GM12878 (cell line): Measurements from ENCODE around the gene CAPN3. TPM values are rescaled to one million over a fixed set of nuclear protein-coding genes. Genes with fewer than 3 reads are reported as not detected.

Experiments
- ATAC-seq: fragments of 200-7000 bp; cut with Tn5 transposase; 3 replicates; pipeline ENCODE4 v1.9.1; 2020; ENCODE audit warnings: mild to moderate bottlenecking, moderate library complexity
- BruUV-seq: library from RNA; stranded (reverse); fragments of 400-500 nt; replicated peaks from 2 replicates; lab custom pipeline; 2021; lab: Mats Ljungman, UMichigan
- CTCF ChIA-PET: fragments of 300-600 bp; sonication (Branson Sonifier 250); formaldehyde crosslinking; extraction: SDS; loops from one replicate; lab custom pipeline; 2021; ENCODE audit warnings: inconsistent platforms; lab: Yijun Ruan, JAX
- POLR2A ChIA-PET: fragments of 350-600 bp; formaldehyde crosslinking; extraction: SDS; loops from one replicate; lab custom pipeline; 2021; ENCODE audit warnings: inconsistent platforms; lab: Charles Lee
- RAD21 ChIA-PET: fragments of 300-600 bp; sonication (Branson Sonifier 250); formaldehyde crosslinking; loops from one replicate; lab custom pipeline; 2023; ENCODE audit warnings: antibody characterized with exemption; ENCODE audit not compliant: unreplicated experiment; lab: Charles Lee
- SMC1A ChIA-PET: fragments of 300-600 bp; sonication (Branson Sonifier 250); formaldehyde crosslinking; loops from one replicate; lab custom pipeline; 2023; ENCODE audit not compliant: unreplicated experiment, uncharacterized antibody; lab: Charles Lee
- DNase-seq: peaks from one replicate; pipeline ENCODE4 v3.0.0-alpha.2; 2011; ENCODE audit warnings: low read depth, low spot score
- FAIRE-seq: peaks from 3 replicates; lab custom pipeline; 2011; peaks lifted over from hg19 to GRCh38; lab: Jason Lieb, UNC
- H2AFZ ChIP-seq: 2 replicates; pipeline ENCODE4 v1.6.0; 2011; ENCODE audit warnings: low read depth, low read length, control low read depth; ENCODE audit not compliant: control insufficient read depth
- H3K27ac ChIP-seq: 2 replicates; pipeline ENCODE4 v1.5.1; 2011; ENCODE audit warnings: control low read depth; ENCODE audit not compliant: control insufficient read depth, insufficient read depth
- H3K27me3 ChIP-seq, 2 experiments: replicated peaks in 1 of 2; 2 replicates each; pipeline versions ENCODE4 v1.6.0 to v1.6.1; 2011; ENCODE audit warnings: low read length in 1 of 2; ENCODE audit not compliant: control insufficient read depth in 2 of 2, insufficient read depth in 2 of 2
- H3K36me3 ChIP-seq, 2 experiments: 2 replicates each; pipeline ENCODE4 v1.5.1; 2011; ENCODE audit warnings: low read length in 1 of 2; ENCODE audit not compliant: control insufficient read depth in 2 of 2, insufficient read depth in 2 of 2
- H3K4me1 ChIP-seq: 2 replicates; pipeline ENCODE4 v1.6.1; 2011; ENCODE audit warnings: mild to moderate bottlenecking, low read length, moderate library complexity, mixed read lengths; ENCODE audit not compliant: control insufficient read depth, insufficient read depth
- H3K4me2 ChIP-seq: 2 replicates; pipeline ENCODE4 v1.6.0; 2011; ENCODE audit warnings: control low read depth; ENCODE audit not compliant: control insufficient read depth, insufficient read depth
- H3K4me3 ChIP-seq: fragments of 200-600 bp; sonication (generic); 2 replicates; pipeline ENCODE4 v1.5.1; 2016
- H3K79me2 ChIP-seq: 2 replicates; pipeline ENCODE4 v1.6.0; 2011; ENCODE audit warnings: low read length; ENCODE audit not compliant: control insufficient read depth, insufficient read depth
- H3K9ac ChIP-seq: 2 replicates; pipeline ENCODE4 v1.8.0; 2011; ENCODE audit warnings: low read length, control low read depth, mixed read lengths; ENCODE audit not compliant: control insufficient read depth, insufficient read depth
- H3K9me3 ChIP-seq: replicated peaks from 3 replicates; pipeline ENCODE4 v1.5.1; 2011; ENCODE audit warnings: mild to moderate bottlenecking, low read length; ENCODE audit not compliant: control insufficient read depth, insufficient read depth
- H4K20me1 ChIP-seq: 2 replicates; pipeline ENCODE4 v1.6.0; 2011; ENCODE audit not compliant: control insufficient read depth, insufficient read depth
- BHLHE40 ChIP-seq, 2 experiments: fragments of 450-650 bp in 1 of 2; IDR thresholded peaks; 2 replicates each; pipeline ENCODE4 v1.6.1; 2011 to 2017; ENCODE audit warnings: low read depth in 2 of 2, borderline replicate concordance in 1 of 2, improper control_type of control experiment in 1 of 2, low read length in 1 of 2, mild to moderate bottlenecking in 1 of 2
- CHD2 ChIP-seq: IDR thresholded peaks from 2 replicates; pipeline ENCODE4 v1.6.1; 2011; ENCODE audit warnings: low read depth, low read length, improper control_type of control experiment, borderline replicate concordance
- E2F4 ChIP-seq: IDR thresholded peaks from 2 replicates; pipeline ENCODE4 v1.6.1; 2012; ENCODE audit warnings: low read depth, low read length, improper control_type of control experiment
- GATAD2B ChIP-seq: fragments of 450-650 bp; conservative IDR thresholded peaks from 2 replicates; pipeline ENCODE4 v1.6.1; 2017; ENCODE audit warnings: low read depth, mild to moderate bottlenecking, moderate library complexity
- HCFC1 ChIP-seq: fragments of 150-350 bp; IDR thresholded peaks from 2 replicates; pipeline ENCODE4 v1.6.1; 2014; ENCODE audit warnings: low read length
- HDAC6 ChIP-seq: fragments of 200-600 bp; sonication (generic); IDR thresholded peaks from one replicate; pipeline ENCODE4 v1.8.0; 2017; ENCODE audit warnings: antibody characterized with exemption; ENCODE audit not compliant: unreplicated experiment
- IKZF1 ChIP-seq: fragments of 450-650 bp; conservative IDR thresholded peaks from 2 replicates; pipeline ENCODE4 v1.6.1; 2017; ENCODE audit warnings: antibody characterized with exemption, mild to moderate bottlenecking
- IKZF2 ChIP-seq, 2 experiments: fragments of 450-650 bp; IDR thresholded peaks; 2 replicates each; pipeline ENCODE4 v1.6.1; 2017; ENCODE audit warnings: mild to moderate bottlenecking in 2 of 2, moderate library complexity in 2 of 2
- JUNB ChIP-seq: IDR thresholded peaks from 2 replicates; pipeline ENCODE4 v1.6.1; 2016; ENCODE audit warnings: antibody characterized with exemption, mild to moderate bottlenecking
- MYB ChIP-seq: fragments of 150-350 bp; IDR thresholded peaks from 2 replicates; pipeline ENCODE4 v1.6.1; 2014; ENCODE audit warnings: mild to moderate bottlenecking, low read depth, low read length, borderline replicate concordance
- RAD51 ChIP-seq: fragments of 450-650 bp; IDR thresholded peaks from 2 replicates; pipeline ENCODE4 v1.6.1; 2016; ENCODE audit warnings: moderate library complexity, mild to moderate bottlenecking, inconsistent platforms
- RBBP5 ChIP-seq: fragments of 200-600 bp; sonication (generic); conservative IDR thresholded peaks from 2 replicates; pipeline ENCODE4 v1.6.1; 2016
- REST ChIP-seq: IDR thresholded peaks from 2 replicates; pipeline ENCODE4 v1.6.1; 2012; ENCODE audit warnings: mild to moderate bottlenecking, low read depth, low read length
- SIX5 ChIP-seq: IDR thresholded peaks from 2 replicates; pipeline ENCODE4 v1.6.1; 2011; ENCODE audit warnings: mild to moderate bottlenecking, low read depth, low read length, moderate library complexity; ENCODE audit not compliant: severe bottlenecking
- SP1 ChIP-seq: IDR thresholded peaks from one replicate; pipeline ENCODE4 v1.6.1; 2011; ENCODE audit warnings: low read depth, low read length
- TBL1XR1 ChIP-seq: IDR thresholded peaks from 2 replicates; pipeline ENCODE4 v1.6.1; 2012; ENCODE audit warnings: low read depth, low read length, improper control_type of control experiment
- TCF12 ChIP-seq: IDR thresholded peaks from 2 replicates; pipeline ENCODE4 v1.6.1; 2011; ENCODE audit warnings: low read depth, mild to moderate bottlenecking, low read length
- ZNF622 ChIP-seq: fragments of 450-650 bp; IDR thresholded peaks from 2 replicates; pipeline ENCODE4 v1.6.1; 2017; ENCODE audit warnings: mild to moderate bottlenecking, inconsistent platforms
- WGBS: methylation state at CpG from one replicate; pipeline ENCODE4 v1.1.6; 2016; ENCODE audit warnings: low lambda C conversion rate; ENCODE audit not compliant: insufficient replicate concordance, insufficient coverage; ENCODE audit errors: missing lambda C conversion rate; 5-methylcytosine and 5-hydroxymethylcytosine counted together
- in situ Hi-C: fragments of 300-500 bp; cut with MboI; formaldehyde crosslinking; loops from 9 replicates; pipeline ENCODE4 v1.14.3; 2018; ENCODE audit warnings: mixed read lengths
- intact Hi-C: fragments of 100-400 bp; cut with micrococcal nuclease; formaldehyde crosslinking; loops from one replicate; pipeline ENCODE4 v1.14.2; 2022; ENCODE audit not compliant: unreplicated experiment
- polyA plus RNA-seq, 11 experiments: library from polyadenylated mRNA; depleted of rRNA in 4 of 11; unstranded in 6 of 11; stranded (reverse) in 5 of 11; fragments of >200 nt; fragmentation: Nextera tagmentation in 4 of 11; fragmentation: Illumina TruSeq in 1 of 11; extraction: Ambion mirVana in 4 of 11; extraction: Trizol in 1 of 11; gene quantifications; 1 replicate in 1 of 11; 2 replicates in 10 of 11; pipeline versions ENCODE4 v1.2.1 to v1.2.3, GENCODE V29; 2011 to 2016; ENCODE audit warnings: inconsistent platforms in 2 of 11, missing spikeins in 2 of 11, low read depth in 1 of 11
- total RNA-seq, 4 experiments: library from RNA; depleted of rRNA in 3 of 4; stranded (reverse); fragments of >200 nt in 3 of 4; fragmentation: Illumina TruSeq in 1 of 4; extraction: Trizol in 1 of 4; gene quantifications; 2 replicates each; pipeline versions ENCODE4 v1.2.1 to v1.2.3, GENCODE V29; 2013 to 2021

The CAPN3 gene
- total and polyA plus RNA-seq, 10 of the 15 experiments (the other 5 are each of a cell fraction or from before 2014, with no cell fraction given) = 1.1 to 3.8 (median 2.4) TPM

GRCh38 chr15:42447599-42447998 is 88.3 kb downstream of the CAPN3 start:
- Histone ChIP-seq H3K27me3 (no peaks in the 10 kb centered on the region), H3K79me2 (no peaks in the 10 kb centered on the region), H3K4me3 (no peak overlapping the region), H3K9ac (no peak overlapping the region), H3K4me2 (no peak overlapping the region), H3K36me3 (peaks cover 8 to 40% of the 10 kb centered on the region in 2 experiments), H3K9me3 (no peaks in the 10 kb centered on the region), H3K27ac (no peak overlapping the region), H4K20me1 (no peaks in the 10 kb centered on the region), H3K4me1 (no peaks in the 10 kb centered on the region), H2AFZ (no peak overlapping the region)
- ATAC-seq (no peak), FAIRE-seq (no peak), DNase-seq (no peak)
- no peak for TF ChIP-seq REST
- no peak for TF ChIP-seq RAD51
- TF ChIP-seq SP1 = no peak
- no peak for TF ChIP-seq E2F4
- TF ChIP-seq ZNF622 = no peak
- TF ChIP-seq CHD2 = no peak
- TF ChIP-seq HDAC6 = no peak
- TF ChIP-seq JUNB = no peak
- no peak for TF ChIP-seq RBBP5
- no peak for TF ChIP-seq BHLHE40 (IDR thresholded peaks at IDR 0.05; ENCODE audit: borderline replicate concordance in 1 of 2, low read depth in 2 of 2, low read length in 1 of 2)
- TF ChIP-seq IKZF2 (IDR thresholded peaks at IDR 0.05) = no peak
- no peak for TF ChIP-seq TBL1XR1
- TF ChIP-seq GATAD2B = no peak
- no peak for TF ChIP-seq IKZF1
- no peak for TF ChIP-seq SIX5
- TF ChIP-seq TCF12 = no peak
- no peak for TF ChIP-seq HCFC1
- TF ChIP-seq MYB = no peak
- CTCF ChIA-PET = no interaction called here
- SMC1A ChIA-PET = no interaction called here
- intact Hi-C loops (no loop called here), in situ Hi-C loops (no loop called here)
- POLR2A ChIA-PET = no interaction called here
- no TSS peak for BruUV-seq
- 100% methylated on average over 2 of the region's 2 CpGs for WGBS
- RAD21 ChIA-PET = no interaction called here
